IPS-18c (cell line): Measurements from ENCODE around the gene SNRNP40.

Experiments used
- H3K4me3 ChIP-seq: 2 replicates; pipeline ENCODE4 v1.7.0; 2013; ENCODE audit warnings: low read depth, mild to moderate bottlenecking, low read length, moderate library complexity; ENCODE audit not compliant: insufficient read depth
- H3K9me3 ChIP-seq: one replicate; pipeline ENCODE4 v1.6.1; 2013; ENCODE audit warnings: mild to moderate bottlenecking, low read length, moderate library complexity; ENCODE audit not compliant: control insufficient read depth, insufficient read depth

Gene SNRNP40

GRCh38 chr1:31216016-31216415, 80.6 kb downstream of the SNRNP40 start:
- Histone ChIP-seq H3K9me3 (no peaks in the 10 kb centered on the region), H3K4me3 (no peak overlapping the region)

GRCh38 chr1:31215065-31215570, 81.5 kb downstream of the SNRNP40 start:
- Histone ChIP-seq H3K9me3 (no peaks in the 10 kb centered on the region), H3K4me3 (no peak overlapping the region)

DNA sequence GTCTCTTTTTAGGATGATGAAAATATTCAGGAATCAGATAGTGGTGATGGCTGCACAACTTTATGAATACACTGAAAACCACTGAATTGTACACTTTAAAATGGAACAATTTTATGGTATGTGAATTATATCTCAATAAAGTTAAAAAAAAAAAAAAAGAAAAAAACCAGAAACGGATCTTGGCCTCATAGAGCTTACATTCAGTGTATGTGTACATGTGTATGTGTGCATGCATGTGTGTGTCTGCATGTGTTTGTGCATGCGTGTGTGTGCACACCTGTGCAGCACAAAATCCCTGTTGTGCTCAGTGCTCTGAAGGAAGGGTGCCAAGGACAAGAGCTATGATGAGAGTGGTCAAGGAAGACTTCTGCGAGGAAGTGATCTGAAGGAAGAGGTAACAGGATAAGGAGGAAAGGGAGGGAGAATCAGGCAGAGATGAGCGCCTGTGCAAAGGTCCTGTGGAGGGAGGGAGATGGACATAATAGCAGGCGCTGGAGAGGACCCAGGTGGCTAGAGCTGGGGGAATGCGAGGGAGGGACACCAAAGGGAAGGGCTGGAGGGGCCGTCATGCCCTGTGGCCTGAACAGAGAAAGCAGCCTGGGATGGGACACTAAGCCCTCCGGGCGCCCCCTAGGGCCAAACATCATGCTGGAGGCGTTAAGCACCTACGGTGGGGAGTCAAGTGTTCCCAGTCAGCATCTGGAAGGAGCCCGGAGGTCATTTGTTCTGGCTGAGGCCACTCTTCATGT, 82.1 kb downstream of the SNRNP40 start:
- H3K4me3 ChIP-seq = no peak overlapping the region
- no peaks in the 10 kb centered on the region for H3K9me3 ChIP-seq
